Bronchial epithelial cell (primary cell): ENCODE data around the gene EIF2A. TPM values are rescaled to one million over a fixed set of nuclear protein-coding genes. Genes with fewer than 3 reads are reported as not detected.
A peak's percentile ranks its signal among the peaks of the same experiment; 100 is the strongest.
"Not testable (repeated sequence)": the region's sequence is repeated elsewhere in the genome, so short reads cannot be mapped to it uniquely, and the experiment has no call there.

Experiments used
- DNase-seq: peaks from one replicate; pipeline ENCODE4 v3.0.0-alpha.2; 2010; ENCODE audit warnings: low read depth
- FAIRE-seq: peaks from 2 replicates; lab custom pipeline; 2011; peaks lifted over from hg19 to GRCh38; lab: Jason Lieb, UNC
- H3K27me3 ChIP-seq: 2 replicates; pipeline ENCODE4 v1.5.1; 2011; ENCODE audit warnings: low read length; ENCODE audit not compliant: control insufficient read depth, insufficient read depth
- H3K36me3 ChIP-seq: 2 replicates; pipeline ENCODE4 v1.5.1; 2011; ENCODE audit warnings: low read length; ENCODE audit not compliant: control insufficient read depth, insufficient read depth
- H3K4me3 ChIP-seq: 2 replicates; pipeline ENCODE4 v1.5.1; 2011; ENCODE audit warnings: mild to moderate bottlenecking, low read depth, low read length, control low read depth
- CTCF ChIP-seq: IDR thresholded peaks from 2 replicates; pipeline ENCODE4 v1.5.1; 2011; ENCODE audit warnings: mild to moderate bottlenecking, moderate library complexity, low read length, control low read depth, inconsistent platforms; ENCODE audit not compliant: insufficient read depth, severe bottlenecking
- total RNA-seq: library from RNA; depleted of rRNA; stranded (reverse); fragments of >200 nt; gene quantifications from 2 replicates; pipeline ENCODE4 v1.2.1, GENCODE V29; 2014

The EIF2A gene
- 88.8 and 222 TPM in 2 replicates for total RNA-seq

GRCh38 chr3:150546226-150547044, at the start of gene EIF2A, which contains the start of gene SERP1:
Gene EIF2A (plus strand): TSS chr3:150546787. CDS start chr3:150546803, 16 bp downstream.
Gene SERP1 (minus strand): TSS chr3:150546496. CDS start chr3:150546135, 361 bp downstream.
- DNase-seq (peak; percentile 98), FAIRE-seq (peak; percentile 95)
- Histone ChIP-seq H3K36me3 (peaks cover 4% of the 10 kb centered on the region), H3K4me3 (peak within 1 kb of the TSS; percentile 87), H3K27me3 (no peaks in the 10 kb centered on the region)
- no peak for TF ChIP-seq CTCF

GRCh38 chr3:150497956-150498355, 48.6 kb upstream of the EIF2A start:
- H3K4me3 ChIP-seq, result no peak overlapping the region
- no peaks in the 10 kb centered on the region for H3K27me3 ChIP-seq
- DNase-seq, result peak; percentile 56
- no peak for TF ChIP-seq CTCF
- H3K36me3 ChIP-seq, result no peaks in the 10 kb centered on the region
- FAIRE-seq, result no peak

- H3K36me3 ChIP-seq, H3K27me3 ChIP-seq, H3K4me3 ChIP-seq, FAIRE-seq, DNase-seq: not testable (repeated sequence)
Measured at GRCh38 chr3:150500960-150501359, 45.6 kb upstream of the EIF2A start.

GRCh38 chr3:150503402-150504099, 43.0 kb upstream of the EIF2A start:
- TF ChIP-seq CTCF, result no peak
- Histone ChIP-seq H3K4me3 (no peak overlapping the region), H3K27me3 (no peaks in the 10 kb centered on the region), H3K36me3 (no peaks in the 10 kb centered on the region)
- no peak for DNase-seq
- FAIRE-seq, result no peak

- Histone ChIP-seq H3K27me3 (no peaks in the 10 kb centered on the region), H3K4me3 (no peak overlapping the region), H3K36me3 (no peaks in the 10 kb centered on the region)
- no peak for TF ChIP-seq CTCF
- DNase-seq, result no peak
- FAIRE-seq, result no peak
Measured at GRCh38 chr3:150504483-150504882, 42.1 kb upstream of the EIF2A start.

- peak; percentile 67 for DNase-seq
- TF ChIP-seq CTCF, result no peak
- Histone ChIP-seq H3K36me3 (no peaks in the 10 kb centered on the region), H3K27me3 (no peaks in the 10 kb centered on the region), H3K4me3 (no peak overlapping the region)
- no peak for FAIRE-seq
Measured at GRCh38 chr3:150508401-150508800, 38.2 kb upstream of the EIF2A start.
